Activated T-helper 1 cell treated with anti-CD3 and anti-CD28 coated beads, Interleukin-12 subunit alpha, Interleukin-12 subunit beta, Interleukin-2, Interleukin-4 antibody, amounts not matched to agents 30 ng/mL and 10 ng/mL and 1 ng/mL, durations not matched to agents 14 hours and 24 hours and 36 hours (primary cell): ENCODE measurements around the gene TBP. TPM values are rescaled to one million over a fixed set of nuclear protein-coding genes. Genes with fewer than 3 reads are reported as not detected.

Source experiments
- DNase-seq: peaks from one replicate; pipeline ENCODE4 v3.0.0; 2021; ENCODE audit warnings: low spot score
- H3K27ac Mint-ChIP-seq: one replicate; pipeline ENCODE4 v1.8.0; 2021; ENCODE audit warnings: mild to moderate bottlenecking, mixed read lengths
- H3K27me3 Mint-ChIP-seq: one replicate; pipeline ENCODE4 v1.8.0; 2022; ENCODE audit warnings: mild to moderate bottlenecking, moderate library complexity, mixed read lengths; ENCODE audit not compliant: insufficient read depth
- H3K36me3 Mint-ChIP-seq: one replicate; pipeline ENCODE4 v1.8.0; 2021; ENCODE audit warnings: low read depth, mixed read lengths
- H3K4me1 Mint-ChIP-seq: one replicate; pipeline ENCODE4 v1.8.0; 2021; ENCODE audit warnings: low read depth, mixed read lengths
- H3K4me3 Mint-ChIP-seq: one replicate; pipeline ENCODE4 v1.8.0; 2021; ENCODE audit warnings: mild to moderate bottlenecking, moderate library complexity, mixed read lengths
- H3K9me3 Mint-ChIP-seq: one replicate; pipeline ENCODE4 v1.8.0; 2021; ENCODE audit warnings: mixed read lengths
- intact Hi-C: fragments of 100-400 bp; cut with micrococcal nuclease; formaldehyde crosslinking; loops from one replicate; pipeline ENCODE4 v1.15.1; 2024
- total RNA-seq: library from RNA; stranded (reverse); gene quantifications from 2 replicates; pipeline ENCODE4 v1.2.3, GENCODE V29; 2022

The TBP gene
- total RNA-seq, 1 donor from 2014 or later: 29.6 TPM

- no peak for DNase-seq
- intact Hi-C loops: no loop called here
- Mint-ChIP-seq H3K27me3 (no peaks in the 10 kb centered on the region), H3K36me3 (peaks cover 59% of the 10 kb centered on the region), H3K9me3 (no peaks in the 10 kb centered on the region), H3K4me3 (no peak overlapping the region), H3K4me1 (peaks cover 51% of the 10 kb centered on the region), H3K27ac (no peak overlapping the region)
Observed at GRCh38 chr6:170545405-170545804, 8.8 kb upstream of the TBP start.

- peaks cover 31% of the 10 kb centered on the region for H3K4me1 Mint-ChIP-seq
- H3K27me3 Mint-ChIP-seq: no peaks in the 10 kb centered on the region
- no peak within 1 kb of the TSS for H3K27ac Mint-ChIP-seq
- DNase-seq: peak; percentile 79
- H3K9me3 Mint-ChIP-seq: no peaks in the 10 kb centered on the region
- intact Hi-C loops: no loop called here
- peaks cover 23% of the 10 kb centered on the region for H3K36me3 Mint-ChIP-seq
- no peak within 1 kb of the TSS for H3K4me3 Mint-ChIP-seq
Observed at GRCh38 chr6:170552765-170553533, 1.2 kb upstream of the TBP start, which contains the start of gene PSMB1. TSS of gene PSMB1 (minus strand) at chr6:170553307. CDS start at chr6:170553242, 65 bp downstream.

- no peaks in the 10 kb centered on the region for H3K27me3 Mint-ChIP-seq
- peaks cover 35% of the 10 kb centered on the region for H3K4me1 Mint-ChIP-seq
- H3K9me3 Mint-ChIP-seq: no peaks in the 10 kb centered on the region
- no peak overlapping the region for H3K27ac Mint-ChIP-seq
- intact Hi-C loops: loop anchor here (1.0 kb wide), 6 partner anchors 31 to 851 kb away; partner anchors contain the start of genes C6orf120, DYNLT2, ERMARD and FAM120B
- no peak overlapping the region for H3K4me3 Mint-ChIP-seq
- no peak for DNase-seq
- peaks cover 20% of the 10 kb centered on the region for H3K36me3 Mint-ChIP-seq
Observed at GRCh38 chr6:170553534-170554012, 596 bp upstream of the TBP start.

GRCh38 chr6:170554796-170555137 lies 598 bp downstream of the TBP start:
- no peaks in the 10 kb centered on the region for H3K9me3 Mint-ChIP-seq
- no peaks in the 10 kb centered on the region for H3K27me3 Mint-ChIP-seq
- H3K4me3 Mint-ChIP-seq: no peak overlapping the region
- intact Hi-C loops: loop anchor here (1.0 kb wide), 6 partner anchors 30 to 852 kb away; partner anchors contain the start of genes C6orf120, DYNLT2, ERMARD and FAM120B
- H3K4me1 Mint-ChIP-seq: peaks cover 30% of the 10 kb centered on the region
- H3K36me3 Mint-ChIP-seq: peaks cover 20% of the 10 kb centered on the region
- no peak overlapping the region for H3K27ac Mint-ChIP-seq
- DNase-seq: no peak

- H3K36me3 Mint-ChIP-seq: peaks cover 22% of the 10 kb centered on the region
- H3K27me3 Mint-ChIP-seq: no peaks in the 10 kb centered on the region
- H3K9me3 Mint-ChIP-seq: no peaks in the 10 kb centered on the region
- DNase-seq: no peak
- intact Hi-C loops: no loop called here
- peaks cover 25% of the 10 kb centered on the region for H3K4me1 Mint-ChIP-seq
- no peak overlapping the region for H3K4me3 Mint-ChIP-seq
- H3K27ac Mint-ChIP-seq: no peak overlapping the region
Observed at GRCh38 chr6:170555305-170555704, 1.1 kb downstream of the TBP start.

- no peaks in the 10 kb centered on the region for H3K27me3 Mint-ChIP-seq
- intact Hi-C loops: no loop called here
- no peak overlapping the region for H3K27ac Mint-ChIP-seq
- no peaks in the 10 kb centered on the region for H3K9me3 Mint-ChIP-seq
- peaks cover 30% of the 10 kb centered on the region for H3K4me1 Mint-ChIP-seq
- H3K4me3 Mint-ChIP-seq: no peak overlapping the region
- no peak for DNase-seq
- H3K36me3 Mint-ChIP-seq: peaks cover 43% of the 10 kb centered on the region
Observed at GRCh38 chr6:170561555-170561954, 7.4 kb downstream of the TBP start.

GRCh38 chr6:170564936-170565530 lies 10.9 kb downstream of the TBP start:
- Mint-ChIP-seq H3K4me1 (peaks cover 9% of the 10 kb centered on the region), H3K27me3 (no peaks in the 10 kb centered on the region), H3K9me3 (no peaks in the 10 kb centered on the region), H3K36me3 (peaks cover 40% of the 10 kb centered on the region), H3K27ac (no peak overlapping the region), H3K4me3 (no peak overlapping the region)
- DNase-seq: no peak
- intact Hi-C loops: no loop called here

- DNase-seq: no peak
- H3K4me3 Mint-ChIP-seq: no peak overlapping the region
- H3K9me3 Mint-ChIP-seq: no peaks in the 10 kb centered on the region
- intact Hi-C loops: no loop called here
- no peaks in the 10 kb centered on the region for H3K27me3 Mint-ChIP-seq
- H3K27ac Mint-ChIP-seq: no peak overlapping the region
- H3K4me1 Mint-ChIP-seq: no peaks in the 10 kb centered on the region
- peaks cover 44% of the 10 kb centered on the region for H3K36me3 Mint-ChIP-seq
Observed at GRCh38 chr6:170572704-170573466, 18.7 kb downstream of the TBP start.

GRCh38 chr6:170575250-170575649 lies 21.1 kb downstream of the TBP start:
- Mint-ChIP-seq H3K9me3 (no peaks in the 10 kb centered on the region), H3K27me3 (no peaks in the 10 kb centered on the region), H3K4me1 (no peaks in the 10 kb centered on the region), H3K36me3 (peaks cover 56% of the 10 kb centered on the region), H3K27ac (no peak overlapping the region), H3K4me3 (no peak overlapping the region)
- intact Hi-C loops: no loop called here
- no peak for DNase-seq

- Mint-ChIP-seq H3K9me3 (no peaks in the 10 kb centered on the region), H3K36me3 (peaks cover 67% of the 10 kb centered on the region), H3K27ac (no peak overlapping the region), H3K4me1 (peaks cover 27% of the 10 kb centered on the region), H3K4me3 (no peak overlapping the region), H3K27me3 (no peaks in the 10 kb centered on the region)
- DNase-seq: no peak
- intact Hi-C loops: loop anchor here (1.0 kb wide), 1 partner anchor 10 kb away; no protein-coding TSS in a partner anchor
Observed at GRCh38 chr6:170578909-170579308, 24.7 kb downstream of the TBP start.

GRCh38 chr6:170583756-170584180 lies 29.6 kb downstream of the TBP start:
- Mint-ChIP-seq H3K9me3 (no peaks in the 10 kb centered on the region), H3K36me3 (peaks cover 40% of the 10 kb centered on the region), H3K4me3 (peak overlapping the region; percentile 95), H3K4me1 (peaks cover 36% of the 10 kb centered on the region), H3K27me3 (no peaks in the 10 kb centered on the region), H3K27ac (peak overlapping the region; percentile 93)
- DNase-seq: no peak
- intact Hi-C loops: loop anchor here (1.0 to 2.0 kb wide), 5 partner anchors 29 to 1371 kb away; partner anchors contain the start of genes C6orf120, DYNLT2, ERMARD and FAM120B

GRCh38 chr6:170584181-170584953 lies 30.2 kb downstream of the TBP start, which contains the start of gene PDCD2:
TSS of gene PDCD2 (minus strand) at chr6:170584637. CDS start at chr6:170584581, 56 bp downstream.
- H3K4me1 Mint-ChIP-seq: peaks cover 36% of the 10 kb centered on the region
- H3K4me3 Mint-ChIP-seq: peak within 1 kb of the TSS; percentile 99
- intact Hi-C loops: loop anchor here (1.0 to 2.0 kb wide), 5 partner anchors 30 to 1372 kb away; partner anchors contain the start of genes C6orf120, DYNLT2, ERMARD and FAM120B
- H3K27ac Mint-ChIP-seq: peak within 1 kb of the TSS; percentile 93
- H3K9me3 Mint-ChIP-seq: no peaks in the 10 kb centered on the region
- no peaks in the 10 kb centered on the region for H3K27me3 Mint-ChIP-seq
- peaks cover 34% of the 10 kb centered on the region for H3K36me3 Mint-ChIP-seq
- peak; percentile 91 for DNase-seq
